Fibroblast of mammary gland (primary cell): Measurements from ENCODE around the gene ELK3.

Experiments used
- DNase-seq: peaks from one replicate; pipeline ENCODE4 v3.0.0-alpha.2; 2010; ENCODE audit warnings: low read depth
- H3K4me3 ChIP-seq: 2 replicates; pipeline ENCODE4 v1.5.1; 2011; ENCODE audit warnings: low read depth, mild to moderate bottlenecking, low read length, moderate library complexity; ENCODE audit not compliant: control insufficient read depth
- TF ChIP-seq, protein P1 (sequence below): conservative IDR thresholded peaks from 2 replicates; pipeline ENCODE4 v1.5.1; 2011; ENCODE audit warnings: low read depth, low read length, inconsistent platforms; ENCODE audit not compliant: control insufficient read depth, insufficient read depth

The ELK3 gene

GRCh38 chr12:96233168-96233567 is 39.0 kb downstream of the ELK3 start:
- DNase-seq = peak; percentile 85
- TF ChIP-seq, protein P1, sequence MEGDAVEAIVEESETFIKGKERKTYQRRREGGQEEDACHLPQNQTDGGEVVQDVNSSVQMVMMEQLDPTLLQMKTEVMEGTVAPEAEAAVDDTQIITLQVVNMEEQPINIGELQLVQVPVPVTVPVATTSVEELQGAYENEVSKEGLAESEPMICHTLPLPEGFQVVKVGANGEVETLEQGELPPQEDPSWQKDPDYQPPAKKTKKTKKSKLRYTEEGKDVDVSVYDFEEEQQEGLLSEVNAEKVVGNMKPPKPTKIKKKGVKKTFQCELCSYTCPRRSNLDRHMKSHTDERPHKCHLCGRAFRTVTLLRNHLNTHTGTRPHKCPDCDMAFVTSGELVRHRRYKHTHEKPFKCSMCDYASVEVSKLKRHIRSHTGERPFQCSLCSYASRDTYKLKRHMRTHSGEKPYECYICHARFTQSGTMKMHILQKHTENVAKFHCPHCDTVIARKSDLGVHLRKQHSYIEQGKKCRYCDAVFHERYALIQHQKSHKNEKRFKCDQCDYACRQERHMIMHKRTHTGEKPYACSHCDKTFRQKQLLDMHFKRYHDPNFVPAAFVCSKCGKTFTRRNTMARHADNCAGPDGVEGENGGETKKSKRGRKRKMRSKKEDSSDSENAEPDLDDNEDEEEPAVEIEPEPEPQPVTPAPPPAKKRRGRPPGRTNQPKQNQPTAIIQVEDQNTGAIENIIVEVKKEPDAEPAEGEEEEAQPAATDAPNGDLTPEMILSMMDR = no peak
- H3K4me3 ChIP-seq = no peak overlapping the region

DNA sequence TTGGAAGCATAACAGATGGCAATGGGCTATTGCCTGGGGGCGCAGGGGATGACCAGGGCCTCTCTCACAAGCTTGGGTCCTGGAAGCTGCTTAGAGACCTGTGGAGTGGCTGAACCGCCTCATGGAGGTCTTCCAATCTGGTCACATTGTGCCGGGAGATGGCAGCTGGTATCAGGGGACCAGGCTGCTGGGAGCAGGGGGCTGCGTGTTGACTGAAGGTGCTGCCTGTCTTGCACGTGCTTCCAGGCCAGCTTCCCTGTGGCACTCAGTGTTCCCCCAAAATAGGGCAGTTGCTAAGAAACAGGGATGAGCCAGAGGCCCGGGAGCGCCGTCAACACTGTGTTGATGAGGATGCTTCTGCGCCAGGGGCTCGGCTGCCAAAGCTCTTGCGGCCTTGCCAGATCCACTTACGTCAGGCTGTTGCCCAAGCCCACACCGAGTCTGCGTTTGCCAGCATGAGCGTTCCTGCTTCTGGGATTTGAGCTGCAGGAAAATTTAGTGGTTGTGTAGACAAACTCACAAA is 39.8 kb downstream of the ELK3 start:
- peak; percentile 99 for DNase-seq
- TF ChIP-seq, protein P1 = no peak
- H3K4me3 ChIP-seq = no peak overlapping the region

- H3K4me3 ChIP-seq = no peak overlapping the region
- TF ChIP-seq, protein P1 = no peak
- DNase-seq = no peak
Observed at GRCh38 chr12:96234591-96235483, 40.7 kb downstream of the ELK3 start.

GRCh38 chr12:96235484-96235826 is 41.3 kb downstream of the ELK3 start:
- TF ChIP-seq, protein P1 = no peak
- no peak for DNase-seq
- no peak overlapping the region for H3K4me3 ChIP-seq

- TF ChIP-seq, protein P1 = peak; percentile 20
- no peak overlapping the region for H3K4me3 ChIP-seq
- DNase-seq = peak; percentile 94
Observed at GRCh38 chr12:96236221-96236822, 42.1 kb downstream of the ELK3 start.

GRCh38 chr12:96237035-96237434 is 42.9 kb downstream of the ELK3 start:
- TF ChIP-seq, protein P1 = no peak
- peak; percentile 93 for DNase-seq
- H3K4me3 ChIP-seq = peak overlapping the region; percentile 13
